Upper lobe of left lung (tissue), 4 donors: ENCODE results near the gene UBAP1L.

ENCODE experiments used
- POLR2A ChIP-seq, 4 donors: fragments of 450-650 bp; IDR thresholded peaks; one replicate each; pipeline ENCODE4 v1.5.1; 2016 to 2017; ENCODE audit warnings: antibody characterized with exemption in 4 of 4, mild to moderate bottlenecking in 2 of 4
- POLR2AphosphoS5 ChIP-seq, 2 donors: sonication (generic); formaldehyde crosslinking; IDR thresholded peaks; one replicate each; pipeline ENCODE4 v1.5.1; 2017; ENCODE audit warnings: antibody characterized with exemption in 2 of 2
- TF ChIP-seq, protein P1 (sequence below), 6 experiments: fragments of 450-650 bp in 4 of 6; fragments of 200-600 bp in 2 of 6; sonication (generic) in 2 of 6; IDR thresholded peaks; one replicate each; pipeline ENCODE4 v1.5.1; 2016 to 2019; ENCODE audit warnings: antibody characterized with exemption in 6 of 6

- TF ChIP-seq, protein P1, sequence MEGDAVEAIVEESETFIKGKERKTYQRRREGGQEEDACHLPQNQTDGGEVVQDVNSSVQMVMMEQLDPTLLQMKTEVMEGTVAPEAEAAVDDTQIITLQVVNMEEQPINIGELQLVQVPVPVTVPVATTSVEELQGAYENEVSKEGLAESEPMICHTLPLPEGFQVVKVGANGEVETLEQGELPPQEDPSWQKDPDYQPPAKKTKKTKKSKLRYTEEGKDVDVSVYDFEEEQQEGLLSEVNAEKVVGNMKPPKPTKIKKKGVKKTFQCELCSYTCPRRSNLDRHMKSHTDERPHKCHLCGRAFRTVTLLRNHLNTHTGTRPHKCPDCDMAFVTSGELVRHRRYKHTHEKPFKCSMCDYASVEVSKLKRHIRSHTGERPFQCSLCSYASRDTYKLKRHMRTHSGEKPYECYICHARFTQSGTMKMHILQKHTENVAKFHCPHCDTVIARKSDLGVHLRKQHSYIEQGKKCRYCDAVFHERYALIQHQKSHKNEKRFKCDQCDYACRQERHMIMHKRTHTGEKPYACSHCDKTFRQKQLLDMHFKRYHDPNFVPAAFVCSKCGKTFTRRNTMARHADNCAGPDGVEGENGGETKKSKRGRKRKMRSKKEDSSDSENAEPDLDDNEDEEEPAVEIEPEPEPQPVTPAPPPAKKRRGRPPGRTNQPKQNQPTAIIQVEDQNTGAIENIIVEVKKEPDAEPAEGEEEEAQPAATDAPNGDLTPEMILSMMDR (IDR thresholded peaks at IDR 0.05): no peak
- TF ChIP-seq POLR2A (IDR thresholded peaks at IDR 0.05): no peak
- no peak for TF ChIP-seq POLR2AphosphoS5 (IDR thresholded peaks at IDR 0.05)
These were observed 45.0 kb downstream of the UBAP1L start for GRCh38 chr15:65069779-65070546.
